ENCODE results near the gene BASP1. TPM values are rescaled to one million over a fixed set of nuclear protein-coding genes. Genes with fewer than 3 reads are reported as not detected.
A peak's percentile ranks its signal among the peaks of the same experiment; 100 is the strongest.

Gene BASP1
- total and polyA plus RNA-seq, 10 of the 15 experiments (the other 5 are each of a cell fraction or from before 2014, with no cell fraction given) = 27.3 to 190 (median 102) TPM

- TF ChIP-seq CUX1 (IDR thresholded peaks at IDR 0.05; ENCODE audit: insufficient replicate concordance, low read depth, low read length) (peak; percentile 78), ZNF217 (IDR thresholded peaks at IDR 0.05) (0 out of 2 replicates have a peak, but pooled peaks have one; percentile 57), USF1 (IDR thresholded peaks at IDR 0.05; ENCODE audit: borderline replicate concordance, extremely low read length, insufficient read depth, low read depth, low read length) (no peak), NFIC (IDR thresholded peaks at IDR 0.05; ENCODE audit: low read depth, low read length) (peak; percentile 73), PRDM15 (CRISPR knock-in tag; IDR thresholded peaks at IDR 0.05) (no peak), ATF3 (IDR thresholded peaks at IDR 0.05; ENCODE audit: borderline replicate concordance, extremely low read depth, low read depth, low read length) (no peak), TCF12 (IDR thresholded peaks at IDR 0.05; ENCODE audit: low read depth, low read length) (peak; percentile 77), PBX3 (IDR thresholded peaks at IDR 0.05; ENCODE audit: insufficient replicate concordance, low read depth, low read length) (no peak), FOS (IDR thresholded peaks at IDR 0.05; ENCODE audit: borderline replicate concordance, extremely low read depth, insufficient read length) (no peak), YBX1 (IDR thresholded peaks at IDR 0.05) (no peak), NFYB (IDR thresholded peaks at IDR 0.05; ENCODE audit: insufficient read depth, low read depth, low read length) (no peak), EP300 (IDR thresholded peaks at IDR 0.05; ENCODE audit: borderline replicate concordance in 1 of 2, control insufficient read depth in 1 of 2, low read depth in 2 of 2, low read length in 2 of 2) (peak; percentile 69 to 92; a peak in 3 of 4 replicates), SREBF1 (IDR thresholded peaks at IDR 0.05; ENCODE audit: low read length) (no peak), MYC (IDR thresholded peaks at IDR 0.05; ENCODE audit: insufficient read depth, insufficient read length, insufficient replicate concordance, low read length, severe bottlenecking) (no peak), ZNF384 (IDR thresholded peaks at IDR 0.05; ENCODE audit: borderline replicate concordance, low read depth, low read length) (peak; percentile 82)
These were observed 97.6 kb downstream of the BASP1 start (continued) for GRCh38 chr5:17314907-17315471.
